Spleen (tissue), 7 donors: Measurements from ENCODE around the gene KLK15.

Experiments used
- POLR2A ChIP-seq, 3 donors: fragments of 450-650 bp; IDR thresholded peaks; one replicate each; pipeline ENCODE4 v1.5.1; 2017; ENCODE audit warnings: antibody characterized with exemption in 3 of 3, mild to moderate bottlenecking in 1 of 3
- POLR2AphosphoS5 ChIP-seq, 3 donors: sonication (generic); formaldehyde crosslinking; IDR thresholded peaks; one replicate each; pipeline ENCODE4 v1.5.1; 2017; ENCODE audit warnings: antibody characterized with exemption in 3 of 3
- TF ChIP-seq, protein P1 (sequence below), 11 experiments: fragments of 200-600 bp in 7 of 11; fragments of 450-650 bp in 4 of 11; sonication (generic) in 4 of 11; IDR thresholded peaks in 8 of 11; conservative IDR thresholded peaks in 3 of 11; 1 replicate in 7 of 11; 2 replicates in 4 of 11; pipeline versions ENCODE4 v1.4.0 to v1.8.0; 2016 to 2021; ENCODE audit warnings: antibody characterized with exemption in 11 of 11, inconsistent platforms in 4 of 11, mild to moderate bottlenecking in 1 of 11
- donor health status: DM: no; HTN: no; CAD: no; lungs with moderate emphysema.
- donor health status: DM: no; HTN: no; CAD: no.
- donor health status: DM: no; HTN: no; CAD: no.

DNA sequence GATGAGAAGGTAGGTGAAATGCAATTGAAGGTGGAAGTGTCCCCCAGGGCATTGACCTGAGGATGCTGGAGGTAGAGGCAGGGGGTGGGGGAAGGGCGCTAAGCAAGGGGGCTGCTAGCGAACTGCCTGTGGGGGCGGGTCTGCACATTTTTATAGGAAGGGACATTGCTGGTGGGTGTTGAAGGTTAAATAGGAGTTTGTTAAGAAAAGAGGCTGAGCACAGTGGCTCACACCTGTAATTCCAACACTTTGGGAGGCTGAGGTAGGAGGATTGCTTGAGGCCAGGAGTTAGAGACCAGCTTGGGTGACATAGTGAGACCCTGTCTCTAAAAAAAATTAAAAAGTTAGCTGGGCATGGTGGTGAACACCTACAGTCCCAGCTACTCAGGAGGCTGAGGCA, 48.7 kb downstream of the KLK15 start:
- TF ChIP-seq, protein P1, sequence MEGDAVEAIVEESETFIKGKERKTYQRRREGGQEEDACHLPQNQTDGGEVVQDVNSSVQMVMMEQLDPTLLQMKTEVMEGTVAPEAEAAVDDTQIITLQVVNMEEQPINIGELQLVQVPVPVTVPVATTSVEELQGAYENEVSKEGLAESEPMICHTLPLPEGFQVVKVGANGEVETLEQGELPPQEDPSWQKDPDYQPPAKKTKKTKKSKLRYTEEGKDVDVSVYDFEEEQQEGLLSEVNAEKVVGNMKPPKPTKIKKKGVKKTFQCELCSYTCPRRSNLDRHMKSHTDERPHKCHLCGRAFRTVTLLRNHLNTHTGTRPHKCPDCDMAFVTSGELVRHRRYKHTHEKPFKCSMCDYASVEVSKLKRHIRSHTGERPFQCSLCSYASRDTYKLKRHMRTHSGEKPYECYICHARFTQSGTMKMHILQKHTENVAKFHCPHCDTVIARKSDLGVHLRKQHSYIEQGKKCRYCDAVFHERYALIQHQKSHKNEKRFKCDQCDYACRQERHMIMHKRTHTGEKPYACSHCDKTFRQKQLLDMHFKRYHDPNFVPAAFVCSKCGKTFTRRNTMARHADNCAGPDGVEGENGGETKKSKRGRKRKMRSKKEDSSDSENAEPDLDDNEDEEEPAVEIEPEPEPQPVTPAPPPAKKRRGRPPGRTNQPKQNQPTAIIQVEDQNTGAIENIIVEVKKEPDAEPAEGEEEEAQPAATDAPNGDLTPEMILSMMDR (IDR thresholded peaks at IDR 0.05 in 8 of 11, conservative IDR thresholded peaks at IDR 0.05 in 3 of 11): no peak
- TF ChIP-seq POLR2A (IDR thresholded peaks at IDR 0.05) (no peak), POLR2AphosphoS5 (IDR thresholded peaks at IDR 0.05) (no peak)
